H9 (cell line): ENCODE results near the gene LRRK1. TPM values are rescaled to one million over a fixed set of nuclear protein-coding genes. Genes with fewer than 3 reads are reported as not detected.

Experiments used
- DNase-seq: peaks from one replicate; pipeline ENCODE4 v3.0.0-alpha.2; 2017
- H2AFZ ChIP-seq: one replicate; pipeline ENCODE4 v1.6.1; 2013; ENCODE audit warnings: mild to moderate bottlenecking, low read length, control low read depth, moderate library complexity
- H2AK5ac ChIP-seq: 2 replicates; pipeline ENCODE4 v1.6.1; 2013; ENCODE audit warnings: low read length, control low read depth, mixed read lengths; ENCODE audit not compliant: insufficient read length
- H2BK120ac ChIP-seq: one replicate; pipeline ENCODE4 v1.6.1; 2013; ENCODE audit warnings: low read depth, mild to moderate bottlenecking, low read length, control low read depth, inconsistent platforms; ENCODE audit not compliant: poor library complexity, severe bottlenecking
- H2BK12ac ChIP-seq: 2 replicates; pipeline ENCODE4 v1.6.1; 2013; ENCODE audit warnings: low read length, control low read depth, mixed read lengths, low read depth; ENCODE audit not compliant: insufficient read length
- H2BK15ac ChIP-seq: 2 replicates; pipeline ENCODE4 v1.6.1; 2013; ENCODE audit warnings: low read depth, low read length, control low read depth
- H2BK20ac ChIP-seq: one replicate; pipeline ENCODE4 v1.6.1; 2013; ENCODE audit warnings: low read depth, mild to moderate bottlenecking, low read length, control low read depth, inconsistent platforms; ENCODE audit not compliant: poor library complexity, severe bottlenecking
- H2BK5ac ChIP-seq: 2 replicates; pipeline ENCODE4 v1.6.1; 2013; ENCODE audit warnings: low read length, control low read depth, mixed read lengths; ENCODE audit not compliant: insufficient read length
- H3K14ac ChIP-seq: 2 replicates; pipeline ENCODE4 v1.6.1; 2013; ENCODE audit warnings: low read length, control low read depth; ENCODE audit not compliant: insufficient read depth
- H3K18ac ChIP-seq: 2 replicates; pipeline ENCODE4 v1.6.1; 2013; ENCODE audit warnings: low read depth, mild to moderate bottlenecking, mixed read lengths, low read length, control low read depth; ENCODE audit not compliant: insufficient read length
- H3K23ac ChIP-seq: 2 replicates; pipeline ENCODE4 v1.6.1; 2013; ENCODE audit warnings: low read length, control low read depth, mixed read lengths, low read depth; ENCODE audit not compliant: insufficient read length
- H3K23me2 ChIP-seq: 2 replicates; pipeline ENCODE4 v1.6.1; 2013; ENCODE audit warnings: low read depth, mild to moderate bottlenecking, mixed read lengths, low read length, control low read depth; ENCODE audit not compliant: insufficient read length, poor library complexity, severe bottlenecking
- H3K27ac ChIP-seq: 2 replicates; pipeline ENCODE4 v1.5.1; 2013; ENCODE audit warnings: low read length, control low read depth, mixed read lengths, low read depth; ENCODE audit not compliant: insufficient read length
- H3K27me3 ChIP-seq: 2 replicates; pipeline ENCODE4 v1.6.1; 2013; ENCODE audit warnings: low read length, control low read depth, inconsistent platforms; ENCODE audit not compliant: insufficient read depth
- H3K4ac ChIP-seq: 2 replicates; pipeline ENCODE4 v1.6.1; 2013; ENCODE audit warnings: low read depth, mild to moderate bottlenecking, control low read depth, inconsistent platforms, low read length, moderate library complexity
- H3K4me1 ChIP-seq: 2 replicates; pipeline ENCODE4 v1.6.1; 2013; ENCODE audit warnings: low read length, control low read depth, inconsistent platforms; ENCODE audit not compliant: insufficient read depth
- H3K4me2 ChIP-seq: 2 replicates; pipeline ENCODE4 v1.6.1; 2013; ENCODE audit warnings: low read length, control low read depth, mixed read lengths; ENCODE audit not compliant: insufficient read length, insufficient read depth
- H3K56ac ChIP-seq: 2 replicates; pipeline ENCODE4 v1.6.1; 2013; ENCODE audit warnings: low read depth, mild to moderate bottlenecking, mixed read lengths, low read length, control low read depth; ENCODE audit not compliant: insufficient read length
- H3K79me1 ChIP-seq: 2 replicates; pipeline ENCODE4 v1.6.1; 2013; ENCODE audit warnings: low read depth, mild to moderate bottlenecking, moderate library complexity, low read length, control low read depth, inconsistent platforms; ENCODE audit not compliant: insufficient read depth, poor library complexity, severe bottlenecking
- H3K79me2 ChIP-seq: 2 replicates; pipeline ENCODE4 v1.6.1; 2013; ENCODE audit warnings: low read length, control low read depth, inconsistent platforms; ENCODE audit not compliant: insufficient read depth
- H3K9ac ChIP-seq: 2 replicates; pipeline ENCODE4 v1.6.1; 2013; ENCODE audit warnings: low read length, control low read depth, mixed read lengths; ENCODE audit not compliant: insufficient read length; ENCODE audit errors: extremely low read depth
- H3K9me3 ChIP-seq: one replicate; pipeline ENCODE4 v1.6.1; 2013; ENCODE audit warnings: low read depth, low read length, inconsistent platforms; ENCODE audit not compliant: control insufficient read depth
- H3T11ph ChIP-seq: one replicate; pipeline ENCODE4 v1.6.1; 2013; ENCODE audit warnings: mild to moderate bottlenecking, low read length, control low read depth, inconsistent platforms
- H4K20me1 ChIP-seq: one replicate; pipeline ENCODE4 v1.6.1; 2013; ENCODE audit not compliant: control insufficient read depth, insufficient read length, insufficient read depth
- H4K5ac ChIP-seq: 2 replicates; pipeline ENCODE4 v1.6.1; 2013; ENCODE audit warnings: low read depth, mild to moderate bottlenecking, mixed read lengths, low read length, control low read depth; ENCODE audit not compliant: insufficient read length
- H4K8ac ChIP-seq: replicated peaks from 2 replicates; pipeline ENCODE4 v1.6.1; 2013; ENCODE audit warnings: low read length, control low read depth, mixed read lengths, low read depth; ENCODE audit not compliant: insufficient read length
- H4K91ac ChIP-seq: 2 replicates; pipeline ENCODE4 v1.6.1; 2013; ENCODE audit warnings: low read depth, mild to moderate bottlenecking, moderate library complexity, mixed read lengths, low read length, control low read depth; ENCODE audit not compliant: insufficient read length
- H3K27ac Mint-ChIP-seq, 3 experiments: 2 replicates in 2 of 3; 3 replicates in 1 of 3; pipeline ENCODE4 v1.8.0; 2020 to 2021; ENCODE audit warnings: mixed read lengths in 3 of 3, mild to moderate bottlenecking in 1 of 3, moderate library complexity in 1 of 3
- H3K27me3 Mint-ChIP-seq: 2 replicates; pipeline ENCODE4 v1.8.0; 2021; ENCODE audit warnings: low read depth, mild to moderate bottlenecking, moderate library complexity, mixed read lengths
- H3K36me3 Mint-ChIP-seq, 3 experiments: 2 replicates in 2 of 3; 3 replicates in 1 of 3; pipeline ENCODE4 v1.8.0; 2020 to 2021; ENCODE audit warnings: low read depth in 3 of 3, mixed read lengths in 3 of 3; ENCODE audit not compliant: insufficient read depth in 1 of 3
- H3K4me1 Mint-ChIP-seq, 2 experiments: 2 replicates each; pipeline ENCODE4 v1.8.0; 2020; ENCODE audit warnings: mixed read lengths in 2 of 2
- H3K4me3 Mint-ChIP-seq, 2 experiments: 2 replicates in 1 of 2; 3 replicates in 1 of 2; pipeline ENCODE4 v1.8.0; 2020 to 2021; ENCODE audit warnings: mild to moderate bottlenecking in 2 of 2, mixed read lengths in 2 of 2, moderate library complexity in 1 of 2
- H3K9me3 Mint-ChIP-seq, 2 experiments: 2 replicates in 1 of 2; 3 replicates in 1 of 2; pipeline ENCODE4 v1.8.0; 2020; ENCODE audit warnings: mild to moderate bottlenecking in 2 of 2, mixed read lengths in 2 of 2, moderate library complexity in 1 of 2
- WGBS: extraction: QIAGEN DNeasy Blood & Tissue Kit; methylation state at CpG from one replicate; pipeline ENCODE4 v1.1.7; 2013; ENCODE audit warnings: missing lambda C conversion rate, low lambda C conversion rate, mixed read lengths; ENCODE audit not compliant: insufficient read length; ENCODE audit errors: extremely low coverage; 5-methylcytosine and 5-hydroxymethylcytosine counted together
- total RNA-seq: library from RNA; stranded (reverse); gene quantifications from 2 replicates; pipeline ENCODE4 v1.2.1, GENCODE V29; 2021
- TF ChIP-seq, protein P1 (sequence below): fragments of 200-600 bp; sonication (generic); conservative IDR thresholded peaks from 3 replicates; pipeline ENCODE4 v1.8.0; 2021; ENCODE audit warnings: antibody characterized with exemption, mild to moderate bottlenecking

Gene LRRK1
- total RNA-seq, 1 experiment from 2014 or later, result 4.0 TPM

DNA sequence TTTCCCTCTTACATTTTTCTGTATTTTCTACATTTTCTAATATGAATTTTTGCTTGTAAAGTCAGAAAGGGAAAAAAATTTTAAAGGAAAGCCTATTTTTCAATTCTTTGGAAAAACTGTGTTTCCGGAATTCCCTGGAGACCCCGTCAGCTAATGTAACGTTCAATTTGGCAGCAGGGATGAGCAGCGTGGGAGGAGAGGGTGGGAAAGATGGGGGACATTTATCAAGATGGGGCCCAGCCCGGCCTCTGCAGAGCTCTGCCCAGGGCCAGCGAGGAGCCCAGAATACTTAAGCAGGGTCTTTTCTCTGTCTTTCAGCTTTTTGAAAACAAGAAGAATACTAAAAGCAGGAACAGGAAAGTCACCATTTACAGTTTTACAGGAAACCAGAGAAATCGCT, 129.0 kb downstream of the LRRK1 start:
- Histone ChIP-seq H3K79me1 (no peaks in the 10 kb centered on the region), H2BK20ac (no peak overlapping the region), H3K9me3 (no peaks in the 10 kb centered on the region), H2BK120ac (no peak overlapping the region), H3K27ac (no peak overlapping the region), H3K27me3 (no peaks in the 10 kb centered on the region), H3K4me2 (no peak overlapping the region), H3K23ac (no peak overlapping the region), H2AFZ (no peak overlapping the region), H3K14ac (no peak overlapping the region), H3K18ac (no peak overlapping the region), H3K79me2 (no peaks in the 10 kb centered on the region), H3K4ac (no peak overlapping the region), H4K91ac (no peak overlapping the region), H3K9ac (no peak overlapping the region), H3K23me2 (no peaks in the 10 kb centered on the region), H4K8ac (no peak overlapping the region), H2BK12ac (no peak overlapping the region), H3K4me1 (no peaks in the 10 kb centered on the region), H3K56ac (no peak overlapping the region), H2BK15ac (no peak overlapping the region), H4K20me1 (no peaks in the 10 kb centered on the region), H2AK5ac (no peak overlapping the region), H2BK5ac (no peak overlapping the region), H3T11ph (no peak overlapping the region), H4K5ac (no peak overlapping the region)
- Mint-ChIP-seq H3K27me3 (peaks cover 69% of the 10 kb centered on the region), H3K4me3 (no peak overlapping the region), H3K27ac (no peak overlapping the region), H3K4me1 (peaks cover 32 to 49% of the 10 kb centered on the region in 2 experiments), H3K36me3 (no peaks in the 10 kb centered on the region), H3K9me3 (no peaks in the 10 kb centered on the region; a peak in 1 of 5 replicates)
- TF ChIP-seq, protein P1, sequence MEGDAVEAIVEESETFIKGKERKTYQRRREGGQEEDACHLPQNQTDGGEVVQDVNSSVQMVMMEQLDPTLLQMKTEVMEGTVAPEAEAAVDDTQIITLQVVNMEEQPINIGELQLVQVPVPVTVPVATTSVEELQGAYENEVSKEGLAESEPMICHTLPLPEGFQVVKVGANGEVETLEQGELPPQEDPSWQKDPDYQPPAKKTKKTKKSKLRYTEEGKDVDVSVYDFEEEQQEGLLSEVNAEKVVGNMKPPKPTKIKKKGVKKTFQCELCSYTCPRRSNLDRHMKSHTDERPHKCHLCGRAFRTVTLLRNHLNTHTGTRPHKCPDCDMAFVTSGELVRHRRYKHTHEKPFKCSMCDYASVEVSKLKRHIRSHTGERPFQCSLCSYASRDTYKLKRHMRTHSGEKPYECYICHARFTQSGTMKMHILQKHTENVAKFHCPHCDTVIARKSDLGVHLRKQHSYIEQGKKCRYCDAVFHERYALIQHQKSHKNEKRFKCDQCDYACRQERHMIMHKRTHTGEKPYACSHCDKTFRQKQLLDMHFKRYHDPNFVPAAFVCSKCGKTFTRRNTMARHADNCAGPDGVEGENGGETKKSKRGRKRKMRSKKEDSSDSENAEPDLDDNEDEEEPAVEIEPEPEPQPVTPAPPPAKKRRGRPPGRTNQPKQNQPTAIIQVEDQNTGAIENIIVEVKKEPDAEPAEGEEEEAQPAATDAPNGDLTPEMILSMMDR, result no peak
- peak; percentile 14 for DNase-seq
- WGBS, result no CpG with 5 or more reads among the region's 7 CpGs
